HEK293T (cell line): ENCODE data around the gene CCDC57.

Experiments
- CTCF ChIA-PET: fragments of 350-600 bp; formaldehyde crosslinking; extraction: SDS; loops from one replicate; lab custom pipeline; 2021; ENCODE audit warnings: antibody characterized with exemption, inconsistent platforms; lab: Yijun Ruan, JAX
- POLR2A ChIA-PET: fragments of 350-600 bp; formaldehyde crosslinking; extraction: SDS; loops from one replicate; lab custom pipeline; 2020; ENCODE audit warnings: antibody characterized with exemption, inconsistent platforms; lab: Yijun Ruan, JAX
- DNase-seq: peaks from one replicate; pipeline ENCODE4 v3.0.0; 2012; ENCODE audit warnings: mixed read lengths; ENCODE audit errors: extremely low spot score
- ARNT ChIP-seq: fragments of 450-650 bp; IDR thresholded peaks from 2 replicates; pipeline ENCODE4 v1.6.1; 2017; ENCODE audit warnings: mild to moderate bottlenecking
- BHLHE40 ChIP-seq: fragments of 450-650 bp; IDR thresholded peaks from 2 replicates; pipeline ENCODE4 v1.6.1; 2016; ENCODE audit warnings: mild to moderate bottlenecking, moderate library complexity, borderline replicate concordance
- CTBP1 ChIP-seq: fragments of 450-650 bp; IDR thresholded peaks from 2 replicates; pipeline ENCODE4 v1.6.1; 2016; ENCODE audit warnings: borderline replicate concordance
- ELF4 ChIP-seq: fragments of 450-650 bp; IDR thresholded peaks from 2 replicates; pipeline ENCODE4 v1.6.1; 2017; ENCODE audit warnings: antibody characterized with exemption
- FOXA1 ChIP-seq: fragments of 450-650 bp; IDR thresholded peaks from 2 replicates; pipeline ENCODE4 v1.6.1; 2016; ENCODE audit warnings: mild to moderate bottlenecking
- FOXK2 ChIP-seq: fragments of 450-650 bp; IDR thresholded peaks from 2 replicates; pipeline ENCODE4 v1.6.1; 2016; ENCODE audit warnings: mild to moderate bottlenecking
- FOXM1 ChIP-seq: fragments of 450-650 bp; IDR thresholded peaks from 2 replicates; pipeline ENCODE4 v1.6.1; 2017; ENCODE audit warnings: mild to moderate bottlenecking, borderline replicate concordance
- HDGF ChIP-seq: fragments of 450-650 bp; IDR thresholded peaks from 2 replicates; pipeline ENCODE4 v1.6.1; 2017; ENCODE audit warnings: antibody characterized with exemption, borderline replicate concordance
- L3MBTL2 ChIP-seq: fragments of 450-650 bp; conservative IDR thresholded peaks from 2 replicates; pipeline ENCODE4 v1.6.1; 2016; ENCODE audit warnings: mild to moderate bottlenecking
- LEF1 ChIP-seq: fragments of 450-650 bp; IDR thresholded peaks from 2 replicates; pipeline ENCODE4 v1.6.1; 2017; ENCODE audit warnings: mild to moderate bottlenecking, borderline replicate concordance
- NFRKB ChIP-seq: fragments of 450-650 bp; IDR thresholded peaks from 2 replicates; pipeline ENCODE4 v1.6.1; 2016; ENCODE audit warnings: mild to moderate bottlenecking, moderate library complexity
- PKNOX1 ChIP-seq: fragments of 450-650 bp; IDR thresholded peaks from 2 replicates; pipeline ENCODE4 v1.6.1; 2016
- SP1 ChIP-seq: fragments of 450-650 bp; IDR thresholded peaks from 2 replicates; pipeline ENCODE4 v1.6.1; 2017
- SUZ12 ChIP-seq: fragments of 450-650 bp; IDR thresholded peaks from 2 replicates; pipeline ENCODE4 v1.6.1; 2016; ENCODE audit warnings: mild to moderate bottlenecking
- TARDBP ChIP-seq: fragments of 450-650 bp; IDR thresholded peaks from 2 replicates; pipeline ENCODE4 v1.6.1; 2016
- ZNF384 ChIP-seq: fragments of 450-650 bp; IDR thresholded peaks from 2 replicates; pipeline ENCODE4 v1.6.1; 2016

Gene CCDC57

GRCh38 chr17:82205720-82206508 lies 6.7 kb downstream of the CCDC57 start:
- TF ChIP-seq HDGF (0 out of 2 replicates have a peak, but pooled peaks have one; percentile 19), FOXM1 (no peak), ELF4 (peak; percentile 85), FOXK2 (no peak)
- POLR2A ChIA-PET, result interaction anchor here (0.8 to 1.4 kb wide), 4 partner anchors 9 to 269 kb away, joined by 3 to 6 read pairs (median 4); partner anchors contain the start of gene SECTM1
- DNase-seq, result peak; percentile 84
- CTCF ChIA-PET, result interaction anchor here (0.6 to 1.1 kb wide), 5 partner anchors 14 to 222 kb away, joined by 3 to 4 read pairs (median 3); no protein-coding TSS in a partner anchor

DNA sequence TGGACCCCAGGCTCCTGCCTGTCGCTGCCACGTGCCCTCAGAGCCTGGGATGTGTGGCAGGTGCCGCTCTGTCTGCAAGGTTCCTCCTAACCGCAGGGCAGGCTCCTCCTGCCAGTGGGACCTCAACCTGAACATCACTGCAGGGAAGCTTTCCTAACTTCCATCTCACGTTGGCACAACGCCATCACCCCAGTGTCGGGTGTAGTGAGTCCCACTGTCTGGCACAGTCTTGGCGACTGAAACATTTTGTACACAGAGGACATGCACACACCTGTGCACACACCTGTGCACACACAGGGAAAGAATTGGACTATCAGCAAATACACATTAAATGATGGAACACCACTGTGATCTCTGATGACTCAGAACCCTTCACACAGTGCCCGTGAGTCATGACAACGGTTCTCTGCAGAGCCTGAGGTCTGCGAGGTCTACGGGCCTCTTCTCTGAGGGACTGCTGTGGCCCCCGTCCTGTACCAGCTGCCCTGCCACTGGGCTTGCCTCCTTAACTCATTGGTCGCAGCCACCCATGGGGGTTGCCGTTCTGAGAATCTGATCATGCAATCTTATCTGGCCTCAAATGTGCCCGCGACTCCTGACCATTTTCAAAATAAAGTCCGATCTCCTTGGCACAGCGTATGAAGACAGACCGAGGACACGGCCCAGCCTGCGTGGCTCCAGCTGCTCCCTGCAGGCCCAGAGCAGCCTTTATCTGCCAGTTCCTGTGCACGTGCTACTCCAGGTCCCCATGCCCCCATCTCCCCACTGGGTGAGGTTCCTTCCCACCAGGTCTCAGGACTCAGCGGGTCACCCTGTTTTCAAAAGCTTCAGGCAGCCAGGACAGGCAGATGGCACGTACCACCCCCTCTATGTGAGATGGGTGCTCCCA lies 7.6 kb downstream of the CCDC57 start:
- CTCF ChIA-PET, result interaction anchor here (1.0 to 1.1 kb wide), 2 partner anchors 13 to 122 kb away, joined by 3 to 4 read pairs; no protein-coding TSS in a partner anchor
- TF ChIP-seq FOXA1, result no peak
- no peak for TF ChIP-seq BHLHE40
- TF ChIP-seq PKNOX1, result no peak
- TF ChIP-seq NFRKB, result no peak
- TF ChIP-seq FOXM1, result no peak
- TF ChIP-seq SP1, result no peak
- no peak for TF ChIP-seq TARDBP
- TF ChIP-seq FOXK2, result no peak
- TF ChIP-seq SUZ12, result no peak
- no peak for TF ChIP-seq CTBP1
- TF ChIP-seq ELF4, result no peak
- no peak for TF ChIP-seq HDGF
- no peak for TF ChIP-seq LEF1
- TF ChIP-seq ARNT, result no peak
- TF ChIP-seq L3MBTL2, result no peak
- TF ChIP-seq ZNF384, result no peak
- no peak for DNase-seq
- POLR2A ChIA-PET, result interaction anchor here (0.9 to 1.4 kb wide), 3 partner anchors 10 to 269 kb away, joined by 4 to 6 read pairs (median 4); no protein-coding TSS in a partner anchor

GRCh38 chr17:82203920-82204319 lies 8.7 kb downstream of the CCDC57 start:
- DNase-seq, result no peak
- CTCF ChIA-PET, result no interaction called here
- no peak for TF ChIP-seq HDGF
- TF ChIP-seq ZNF384, result no peak
- no peak for TF ChIP-seq LEF1
- no peak for TF ChIP-seq FOXM1
- no peak for TF ChIP-seq NFRKB
- POLR2A ChIA-PET, result no interaction called here

DNA sequence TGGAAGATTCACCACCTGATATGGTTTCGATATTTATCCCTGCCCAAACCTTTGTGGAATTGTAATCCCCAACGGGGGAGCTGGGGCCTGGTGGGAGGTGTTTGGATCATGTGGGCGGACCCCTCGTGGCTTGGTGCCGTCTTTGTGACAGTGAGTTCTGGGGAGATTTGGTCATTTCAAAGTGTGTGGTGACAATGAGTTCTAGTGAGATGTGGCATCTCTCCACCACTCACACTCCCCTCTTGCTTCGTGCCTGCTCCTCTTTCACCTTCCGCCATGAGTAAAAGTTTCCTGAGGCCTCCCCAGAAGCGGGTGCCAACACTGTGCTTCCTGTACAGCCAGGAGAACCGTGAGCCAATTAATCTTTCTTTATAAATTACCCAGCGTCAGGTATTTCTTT lies 9.7 kb downstream of the CCDC57 start:
- TF ChIP-seq L3MBTL2, result no peak
- no peak for TF ChIP-seq CTBP1
- no peak for TF ChIP-seq TARDBP
- TF ChIP-seq FOXM1, result no peak
- TF ChIP-seq LEF1, result no peak
- no peak for TF ChIP-seq HDGF
- TF ChIP-seq ARNT, result no peak
- no peak for TF ChIP-seq FOXA1
- no peak for TF ChIP-seq FOXK2
- no peak for TF ChIP-seq PKNOX1
- DNase-seq, result no peak
- ChIA-PET CTCF (interaction anchor here (0.7 kb wide), 1 partner anchor 23 kb away, joined by 3 read pairs; no protein-coding TSS in a partner anchor), POLR2A (no interaction called here)

DNA sequence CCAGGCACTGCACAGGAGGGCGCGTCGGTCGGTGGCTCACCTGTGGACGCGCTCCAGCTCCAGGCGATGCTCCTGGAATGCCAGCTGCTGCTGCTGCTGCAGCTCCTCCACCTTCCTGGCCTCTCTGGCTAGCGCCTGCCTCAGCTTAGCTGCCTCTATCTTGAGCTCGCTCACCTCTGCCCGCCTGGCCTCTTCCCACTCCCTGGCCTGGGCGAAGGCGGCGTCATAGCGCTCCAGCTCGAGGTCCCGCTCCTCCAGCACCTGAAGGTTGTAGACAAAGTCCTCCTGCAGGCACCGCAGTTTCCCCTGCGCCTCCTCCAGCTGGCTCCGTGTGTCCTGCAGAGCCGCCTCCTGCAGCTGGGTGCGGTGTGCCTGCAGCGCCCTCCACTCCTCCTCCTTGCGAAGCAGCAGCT lies 11.1 kb downstream of the CCDC57 start:
- TF ChIP-seq HDGF (no peak), BHLHE40 (no peak), FOXK2 (no peak), ARNT (no peak), CTBP1 (no peak), TARDBP (no peak), ZNF384 (no peak), PKNOX1 (no peak), NFRKB (no peak), FOXA1 (no peak), LEF1 (no peak), L3MBTL2 (no peak)
- ChIA-PET POLR2A (no interaction called here), CTCF (interaction anchor here (0.6 to 2.2 kb wide), 2 partner anchors 35 to 202 kb away, joined by 5 read pairs; no protein-coding TSS in a partner anchor)
- DNase-seq, result no peak
